GM12891 (cell line): ENCODE results near the gene GBP7.

Source experiments
- PAX5 ChIP-seq: IDR thresholded peaks from 2 replicates; pipeline ENCODE4 v1.6.1; 2011; ENCODE audit warnings: low read length, moderate library complexity, mild to moderate bottlenecking; ENCODE audit not compliant: insufficient read depth, severe bottlenecking
- POLR2A ChIP-seq: IDR thresholded peaks from 2 replicates; pipeline ENCODE4 v1.6.1; 2011; ENCODE audit warnings: low read depth, low read length, control low read depth
- POLR2AphosphoS5 ChIP-seq: IDR thresholded peaks from 2 replicates; pipeline ENCODE4 v1.6.1; 2011; ENCODE audit warnings: low read depth, low read length, control low read depth
- POU2F2 ChIP-seq: IDR thresholded peaks from 2 replicates; pipeline ENCODE4 v1.6.1; 2011; ENCODE audit warnings: low read depth, mild to moderate bottlenecking, control low read depth, low read length, moderate library complexity
- SPI1 ChIP-seq: IDR thresholded peaks from 2 replicates; pipeline ENCODE4 v1.6.1; 2011; ENCODE audit warnings: low read depth, low read length, control low read depth
- TAF1 ChIP-seq: IDR thresholded peaks from 2 replicates; pipeline ENCODE4 v1.6.1; 2011; ENCODE audit warnings: low read depth, low read length, control low read depth

- TF ChIP-seq POLR2A: no peak
- TF ChIP-seq POLR2AphosphoS5: no peak
- TF ChIP-seq SPI1: no peak
- no peak for TF ChIP-seq TAF1
- TF ChIP-seq POU2F2: no peak
- TF ChIP-seq PAX5: no peak
Observed at GRCh38 chr1:89175601-89176256, at the start of gene GBP7.
